ENCODE measurements around the gene THAP4. TPM values are rescaled to one million over a fixed set of nuclear protein-coding genes. Genes with fewer than 3 reads are reported as not detected.

The THAP4 gene
- total RNA-seq, 2 donors from 2014 or later = 44.4 to 59.0 TPM

DNA sequence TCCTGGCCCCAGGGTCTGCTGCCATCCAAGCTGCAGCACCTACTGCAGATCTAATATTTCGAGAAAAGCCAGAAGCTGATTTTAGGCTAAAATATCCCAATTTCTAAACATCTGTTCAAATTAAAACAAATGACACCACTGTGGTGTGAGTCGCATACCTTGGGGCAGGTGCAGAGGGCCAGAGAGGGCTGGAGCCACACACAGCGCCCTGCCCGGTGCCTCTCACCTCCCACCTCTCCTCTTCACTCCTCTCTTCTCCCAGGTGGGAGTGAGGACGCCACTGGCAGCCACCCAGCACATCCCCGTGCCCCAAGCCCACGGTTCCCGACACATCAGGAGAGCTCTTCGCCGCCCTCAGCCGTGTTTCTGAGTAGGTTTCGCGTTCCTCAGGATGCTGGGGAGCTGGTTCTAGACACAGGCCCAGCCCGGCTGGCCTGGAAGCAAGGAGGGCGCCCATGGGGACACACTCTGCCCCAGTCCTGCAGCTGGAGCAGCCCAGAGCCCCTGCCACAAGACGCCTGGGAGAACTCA, 21.4 kb downstream of the THAP4 start:
- no peaks in the 10 kb centered on the region for H3K36me3 ChIP-seq (replicated peaks in 1 of 2; ENCODE audit: insufficient read depth in 1 of 2, low read depth in 2 of 2)
- H3K27ac ChIP-seq = no peak overlapping the region
- H3K4me3 ChIP-seq = no peak overlapping the region
- intact Hi-C loops (cut with DNase I) = no loop called here
- peaks cover 7% of the 10 kb centered on the region for H3K4me1 ChIP-seq
- H3K9me3 ChIP-seq = no peaks in the 10 kb centered on the region
- ATAC-seq = no peak
- WGBS, 2 donors = 86 to 90% methylated on average over 11 to 14 of the region's 16 CpGs
- TF ChIP-seq CTCF (IDR thresholded peaks at IDR 0.05) (no peak), POLR2A (IDR thresholded peaks at IDR 0.05) (no peak)
- no peaks in the 10 kb centered on the region for H3K27me3 ChIP-seq
- DNase-seq = no peak

DNA sequence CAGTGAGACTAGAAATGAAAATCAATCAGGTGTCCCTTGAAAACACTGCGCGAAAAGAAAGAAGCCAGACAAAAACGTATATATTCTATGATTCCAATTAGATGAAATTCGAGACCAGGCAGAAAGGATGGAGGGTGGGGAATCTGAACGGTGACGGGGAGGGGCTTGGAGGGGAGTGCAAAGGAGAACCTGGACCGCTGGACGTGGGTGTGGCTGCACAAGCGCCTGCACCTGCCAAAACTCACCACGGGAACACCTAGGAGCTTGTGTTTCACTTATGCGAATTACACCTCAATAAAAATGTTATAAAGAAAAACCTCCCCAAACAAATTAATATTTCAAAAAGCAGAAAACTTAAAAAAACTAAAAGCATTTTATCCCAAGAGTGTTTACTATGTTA, 21.9 kb downstream of the THAP4 start:
- peaks cover 12% of the 10 kb centered on the region for H3K4me1 ChIP-seq
- H3K27ac ChIP-seq = no peak overlapping the region
- no peak for TF ChIP-seq CTCF (IDR thresholded peaks at IDR 0.05)
- TF ChIP-seq POLR2A (IDR thresholded peaks at IDR 0.05) = no peak
- DNase-seq (no peak), ATAC-seq (no peak)
- intact Hi-C loops (cut with DNase I) = no loop called here
- no peaks in the 10 kb centered on the region for H3K36me3 ChIP-seq (replicated peaks in 1 of 2; ENCODE audit: insufficient read depth in 1 of 2, low read depth in 2 of 2)
- H3K27me3 ChIP-seq = no peaks in the 10 kb centered on the region
- H3K4me3 ChIP-seq = no peak overlapping the region
- no peaks in the 10 kb centered on the region for H3K9me3 ChIP-seq
- 72 to 78% methylated on average over 11 of the region's 11 CpGs for WGBS, 2 donors

DNA sequence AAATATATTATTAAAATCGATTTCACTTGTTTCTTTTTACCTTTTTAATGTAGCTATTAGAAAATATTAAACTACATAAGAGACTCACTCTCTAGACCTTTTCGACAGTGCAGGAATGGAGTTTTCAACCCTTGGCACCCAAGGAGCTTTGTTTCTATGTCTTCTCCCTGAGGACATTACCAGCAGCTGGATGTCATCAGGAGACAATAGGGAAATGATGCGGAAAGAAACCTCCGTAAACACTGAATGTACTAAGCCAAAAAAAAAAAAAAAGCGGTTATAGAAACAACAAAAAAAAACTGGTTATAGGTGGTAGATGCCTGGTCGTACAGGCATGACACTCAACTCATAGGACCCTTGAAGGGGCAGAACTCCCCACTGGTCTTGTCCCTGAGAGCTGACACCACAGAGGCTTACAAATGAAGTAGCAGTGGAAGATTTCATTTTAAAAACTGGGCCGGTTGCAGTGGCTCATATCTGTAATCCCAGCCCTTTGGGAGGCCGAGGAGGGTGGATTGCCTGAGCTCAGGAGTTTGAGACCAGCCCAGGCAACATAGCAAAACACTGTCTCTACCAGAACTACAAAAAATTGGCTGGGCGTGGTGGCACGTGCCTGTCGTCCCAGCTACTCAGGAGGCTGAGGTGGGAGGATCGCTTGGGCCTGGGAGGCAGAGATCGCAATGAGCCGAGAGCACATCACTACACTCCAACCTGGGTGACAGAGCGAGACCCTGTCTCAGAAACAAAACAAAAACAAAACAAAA, 23.8 kb downstream of the THAP4 start:
- DNase-seq = no peak
- H3K27ac ChIP-seq = no peak overlapping the region
- intact Hi-C loops (cut with DNase I) = no loop called here
- 82% methylated on average over 15 of the region's 15 CpGs for WGBS, 2 donors
- H3K9me3 ChIP-seq = no peaks in the 10 kb centered on the region
- no peaks in the 10 kb centered on the region for H3K36me3 ChIP-seq (replicated peaks in 1 of 2; ENCODE audit: insufficient read depth in 1 of 2, low read depth in 2 of 2)
- no peak for TF ChIP-seq CTCF (IDR thresholded peaks at IDR 0.05)
- TF ChIP-seq POLR2A (IDR thresholded peaks at IDR 0.05) = no peak
- no peak overlapping the region for H3K4me3 ChIP-seq
- ATAC-seq = no peak
- H3K27me3 ChIP-seq = no peaks in the 10 kb centered on the region
- peaks cover 22% of the 10 kb centered on the region for H3K4me1 ChIP-seq

DNA sequence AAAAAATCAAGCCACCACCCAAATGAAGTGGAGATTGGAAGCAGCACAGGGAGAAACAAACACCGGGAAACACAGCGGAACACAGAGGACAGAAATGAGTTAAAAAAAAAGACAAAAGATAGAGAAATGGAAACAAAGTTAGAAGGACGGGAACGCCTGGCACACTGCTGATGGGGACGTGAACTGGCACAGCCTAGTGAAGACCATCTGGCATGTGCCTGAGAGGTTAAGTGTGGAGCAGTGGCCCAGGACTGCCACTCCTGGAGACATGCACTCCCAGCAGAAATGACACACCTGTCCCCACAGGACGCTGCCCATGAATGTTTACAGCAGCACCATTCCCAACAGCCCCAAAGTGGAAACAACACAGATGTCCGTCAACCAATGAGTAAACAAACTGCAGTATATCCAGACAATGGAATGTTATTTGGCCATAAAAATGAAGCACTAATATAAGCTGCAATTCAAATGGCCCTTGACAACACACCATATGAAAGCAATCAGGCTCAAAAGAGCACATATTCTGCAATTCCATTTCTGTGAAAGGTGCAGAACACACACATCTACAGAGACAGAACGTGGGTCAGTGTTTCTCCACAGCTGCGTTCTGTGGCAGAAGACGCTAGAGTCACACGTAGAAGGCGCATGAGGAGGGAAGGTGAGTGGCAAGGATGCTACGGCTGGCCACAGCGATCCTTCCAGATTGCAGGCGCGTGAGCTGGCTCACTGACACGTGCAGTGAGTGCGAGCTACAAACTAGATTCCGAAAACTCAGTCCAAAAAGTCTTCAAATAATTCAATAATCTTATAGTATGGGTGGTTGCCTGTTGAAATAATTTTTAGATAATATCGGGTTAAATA, 24.6 kb downstream of the THAP4 start:
- 84 to 89% methylated on average over 20 of the region's 20 CpGs for WGBS, 2 donors
- Histone ChIP-seq H3K4me1 (peaks cover 17% of the 10 kb centered on the region), H3K27me3 (no peaks in the 10 kb centered on the region), H3K27ac (no peak overlapping the region), H3K4me3 (no peak overlapping the region), H3K9me3 (no peaks in the 10 kb centered on the region), H3K36me3 (replicated peaks in 1 of 2; ENCODE audit: insufficient read depth in 1 of 2, low read depth in 2 of 2) (no peaks in the 10 kb centered on the region)
- intact Hi-C loops (cut with DNase I) = no loop called here
- ATAC-seq (no peak), DNase-seq (no peak)
- no peak for TF ChIP-seq POLR2A (IDR thresholded peaks at IDR 0.05)
- no peak for TF ChIP-seq CTCF (IDR thresholded peaks at IDR 0.05)

All from body of pancreas (tissue), 4 donors.